Neutrophil (primary cell): ENCODE measurements around the gene RAB44.
A peak's percentile ranks its signal among the peaks of the same experiment; 100 is the strongest.
"Not testable (repeated sequence)": the region's sequence is repeated elsewhere in the genome, so short reads cannot be mapped to it uniquely, and the experiment has no call there.

ENCODE experiments used
- H3K27ac ChIP-seq: fragments of 200-600 bp; sonication (generic); 2 replicates; pipeline ENCODE4 v1.5.1; 2016; ENCODE audit warnings: mild to moderate bottlenecking, moderate library complexity
- H3K27me3 ChIP-seq: fragments of 200-600 bp; sonication (generic); 2 replicates; pipeline ENCODE4 v1.6.0; 2016; ENCODE audit warnings: mild to moderate bottlenecking
- H3K36me3 ChIP-seq: fragments of 200-600 bp; sonication (generic); 2 replicates; pipeline ENCODE4 v1.5.1; 2017
- H3K4me1 ChIP-seq, 2 experiments: fragments of 200-600 bp in 1 of 2; sonication (generic) in 1 of 2; 1 replicate in 1 of 2; 2 replicates in 1 of 2; pipeline versions ENCODE4 v1.5.1 to v1.6.1; 2013 to 2016; ENCODE audit warnings: low read depth in 1 of 2, low read length in 1 of 2, mild to moderate bottlenecking in 1 of 2, moderate library complexity in 1 of 2; ENCODE audit not compliant: control insufficient read depth in 1 of 2, insufficient read depth in 1 of 2
- H3K4me3 ChIP-seq, 2 experiments: fragments of 200-600 bp in 1 of 2; sonication (generic) in 1 of 2; 1 replicate in 1 of 2; 2 replicates in 1 of 2; pipeline ENCODE4 v1.5.1; 2013 to 2016; ENCODE audit warnings: low read depth in 1 of 2, low read length in 1 of 2, mild to moderate bottlenecking in 1 of 2, moderate library complexity in 1 of 2
- H3K9me3 ChIP-seq: fragments of 200-600 bp; sonication (generic); 2 replicates; pipeline ENCODE4 v1.5.1; 2016
- CTCF ChIP-seq: fragments of 200-600 bp; sonication (generic); IDR thresholded peaks from 2 replicates; pipeline ENCODE4 v1.5.1; 2016; ENCODE audit warnings: antibody characterized with exemption

The RAB44 gene

GRCh38 chr6:36722879-36723278, 25.3 kb downstream of the RAB44 start:
- no peak overlapping the region for H3K4me3 ChIP-seq
- no peaks in the 10 kb centered on the region for H3K9me3 ChIP-seq
- TF ChIP-seq CTCF: no peak
- H3K27me3 ChIP-seq: no peaks in the 10 kb centered on the region
- H3K36me3 ChIP-seq: peaks cover 75% of the 10 kb centered on the region
- H3K27ac ChIP-seq: no peak overlapping the region
- peaks cover 10% of the 10 kb centered on the region in 2 experiments for H3K4me1 ChIP-seq

- not testable (repeated sequence) for H3K9me3 ChIP-seq, H3K27me3 ChIP-seq, H3K4me3 ChIP-seq, H3K27ac ChIP-seq
- Histone ChIP-seq H3K4me1 (peaks cover 12 to 16% of the 10 kb centered on the region in 2 experiments), H3K36me3 (peaks cover 72% of the 10 kb centered on the region)
These were observed 26.4 kb downstream of the RAB44 start for GRCh38 chr6:36723992-36724391.

GRCh38 chr6:36724514-36725390, 27.1 kb downstream of the RAB44 start:
- H3K4me1 ChIP-seq: peaks cover 12 to 16% of the 10 kb centered on the region in 2 experiments
- no peaks in the 10 kb centered on the region for H3K27me3 ChIP-seq
- H3K4me3 ChIP-seq: no peak overlapping the region
- no peaks in the 10 kb centered on the region for H3K9me3 ChIP-seq
- peaks cover 68% of the 10 kb centered on the region for H3K36me3 ChIP-seq
- TF ChIP-seq CTCF: no peak
- no peak overlapping the region for H3K27ac ChIP-seq

DNA sequence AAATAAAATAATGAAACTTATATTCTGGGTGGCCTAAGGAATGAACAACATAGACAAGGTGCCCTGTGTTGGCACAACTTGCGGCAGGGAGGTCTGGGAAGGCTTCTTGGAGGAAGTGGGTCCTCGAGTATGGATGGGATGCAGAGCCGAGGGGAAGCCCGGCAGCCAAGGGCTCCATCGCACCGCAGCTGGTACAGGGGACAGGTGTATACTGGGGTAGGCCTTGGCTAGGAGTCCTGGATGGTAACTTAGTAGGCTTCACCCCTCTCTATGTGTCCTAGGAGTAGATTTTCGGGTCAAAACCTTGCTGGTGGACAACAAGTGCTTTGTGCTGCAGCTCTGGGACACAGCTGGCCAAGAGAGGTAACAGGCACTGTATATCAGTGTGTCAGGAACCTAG, 28.0 kb downstream of the RAB44 start:
- no peaks in the 10 kb centered on the region for H3K27me3 ChIP-seq
- H3K36me3 ChIP-seq: peaks cover 68% of the 10 kb centered on the region
- no peak overlapping the region for H3K27ac ChIP-seq
- H3K4me3 ChIP-seq: no peak overlapping the region
- no peaks in the 10 kb centered on the region for H3K9me3 ChIP-seq
- H3K4me1 ChIP-seq: peaks cover 12 to 16% of the 10 kb centered on the region in 2 experiments
- no peak for TF ChIP-seq CTCF

- peaks cover 68% of the 10 kb centered on the region for H3K36me3 ChIP-seq
- H3K9me3 ChIP-seq: no peaks in the 10 kb centered on the region
- peaks cover 12 to 16% of the 10 kb centered on the region in 2 experiments for H3K4me1 ChIP-seq
- no peak overlapping the region for H3K4me3 ChIP-seq
- no peak for TF ChIP-seq CTCF
- no peaks in the 10 kb centered on the region for H3K27me3 ChIP-seq
- H3K27ac ChIP-seq: peak overlapping the region; percentile 63
These were observed 29.9 kb downstream of the RAB44 start for GRCh38 chr6:36727505-36728021.
